Measurements from ENCODE around the gene TAC3.
"Not testable (repeated sequence)": the region's sequence is repeated elsewhere in the genome, so short reads cannot be mapped to it uniquely, and the experiment has no call there.

The TAC3 gene

DNA sequence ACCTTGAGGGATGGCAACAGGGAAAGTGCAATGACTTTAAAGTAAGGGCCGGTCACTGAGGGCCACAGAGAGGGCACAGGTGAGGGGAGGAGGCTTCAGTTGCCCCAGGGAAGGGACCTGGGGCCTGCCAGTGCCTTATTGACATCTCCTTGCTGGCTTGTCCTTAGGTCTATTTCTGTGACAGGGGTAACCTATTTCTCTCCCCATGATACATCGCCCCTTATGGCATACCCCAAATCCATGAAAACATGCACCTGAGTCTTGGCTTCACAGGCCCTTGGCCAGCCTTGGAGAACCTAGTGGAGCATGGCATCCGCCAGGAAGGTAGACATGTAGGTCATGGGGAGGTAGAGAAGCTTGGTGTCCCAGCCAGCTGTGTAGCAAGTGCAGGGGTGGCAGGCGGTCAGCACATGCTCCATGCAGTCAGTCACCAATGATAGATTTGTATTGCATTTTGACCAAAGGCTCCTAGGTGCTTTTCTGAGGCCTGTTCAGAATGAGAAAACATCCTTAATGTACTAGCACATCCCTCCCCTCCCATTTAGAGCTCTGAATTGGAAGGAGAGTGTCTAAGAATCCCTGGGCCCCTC is 35.3 kb downstream of the TAC3 start:
- no peak for DNase-seq

GRCh38 chr12:56980268-56980667 is 36.1 kb downstream of the TAC3 start:
- no peak for DNase-seq

GRCh38 chr12:56979628-56980027 is 36.7 kb downstream of the TAC3 start:
- DNase-seq: no peak

DNA sequence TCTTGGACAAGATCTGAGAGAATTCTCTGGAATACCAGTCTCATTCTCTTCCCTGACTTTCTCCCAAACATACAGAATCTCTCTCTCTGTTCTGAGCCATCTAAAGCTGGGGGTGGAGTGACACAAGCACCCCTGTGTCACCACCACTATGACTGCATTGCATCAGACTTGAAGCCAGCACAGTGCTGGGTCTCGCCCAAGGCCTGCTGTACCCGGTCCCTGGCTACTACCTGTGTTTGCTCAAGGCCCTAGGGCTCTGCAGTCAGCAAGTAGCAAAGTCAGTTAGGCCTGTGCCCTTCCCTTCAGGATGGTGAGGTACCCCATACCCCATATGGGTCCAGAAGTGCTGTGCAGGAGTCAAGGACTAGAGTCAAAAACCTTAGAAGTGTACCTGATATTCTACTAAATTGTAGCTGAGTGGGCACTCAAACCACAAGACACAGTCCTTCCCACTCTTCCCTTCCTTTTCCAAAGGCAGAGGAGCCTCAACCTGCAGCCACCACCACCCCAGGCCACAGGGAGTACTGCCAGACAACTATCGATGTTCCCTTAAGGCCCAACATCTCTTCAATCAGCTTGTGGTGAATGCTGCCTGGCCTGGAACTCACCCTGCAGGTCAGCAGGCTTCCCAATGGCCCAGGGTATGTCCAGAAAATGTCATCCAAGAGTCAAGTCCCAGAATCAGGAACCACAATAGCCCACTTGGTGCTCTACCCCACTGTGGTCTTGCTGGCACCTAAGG is 37.8 kb downstream of the TAC3 start:
- DNase-seq: no peak

GRCh38 chr12:56977361-56977760 is 39.0 kb downstream of the TAC3 start:
- DNase-seq: not testable (repeated sequence)

- DNase-seq: not testable (repeated sequence)
These were observed 42.1 kb downstream of the TAC3 start for GRCh38 chr12:56974224-56974623.

DNA sequence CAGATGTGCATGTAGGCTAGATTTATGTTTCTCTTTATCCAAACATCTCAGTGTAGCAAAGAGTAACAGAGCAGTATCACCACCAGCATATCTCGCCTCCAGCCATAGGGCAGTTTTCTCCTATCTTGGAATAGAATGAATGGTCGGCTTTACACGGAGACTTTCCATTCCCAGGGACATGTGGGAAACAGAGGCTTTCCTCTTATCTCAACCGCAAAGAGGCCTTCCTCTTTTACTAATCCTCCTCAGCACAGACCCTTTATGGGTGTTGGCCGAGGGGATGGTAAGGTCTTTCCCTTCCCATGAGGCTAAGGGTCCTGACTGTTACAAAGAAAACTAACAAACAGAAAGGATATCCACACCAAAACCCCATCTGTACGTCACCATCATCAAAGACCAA is 47.4 kb downstream of the TAC3 start:
- not testable (repeated sequence) for DNase-seq

DNA sequence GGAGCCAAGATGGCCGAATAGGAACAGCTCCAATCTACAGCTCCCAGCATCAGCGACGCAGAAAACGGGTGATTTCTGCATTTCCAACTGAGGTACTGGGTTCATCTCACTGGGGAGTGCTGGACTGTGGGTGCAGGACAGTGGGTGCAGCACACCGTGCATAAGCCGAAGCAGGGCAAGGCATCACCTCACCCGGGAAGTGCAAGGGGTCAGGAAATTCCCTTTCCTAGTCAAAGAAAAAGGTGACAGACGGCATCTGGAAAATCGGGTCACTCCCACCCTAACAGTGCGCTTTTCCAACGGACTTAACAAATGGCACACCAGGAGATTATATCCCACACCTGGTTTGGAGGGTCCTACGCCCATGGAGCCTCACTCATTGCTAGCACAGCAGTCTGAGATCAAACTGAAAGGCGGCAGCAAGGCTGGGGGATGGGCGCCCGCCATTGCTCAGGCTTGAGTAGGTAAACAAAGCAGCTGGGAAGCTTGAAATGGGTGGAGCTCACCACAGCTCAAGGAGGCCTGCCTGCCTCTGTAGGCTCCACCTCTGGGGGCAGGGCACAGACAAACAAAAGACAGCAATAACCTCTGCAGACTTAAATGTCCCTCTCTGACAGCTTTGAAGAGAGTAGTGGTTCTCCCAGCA is 50.2 kb downstream of the TAC3 start:
- not testable (repeated sequence) for DNase-seq

DNA sequence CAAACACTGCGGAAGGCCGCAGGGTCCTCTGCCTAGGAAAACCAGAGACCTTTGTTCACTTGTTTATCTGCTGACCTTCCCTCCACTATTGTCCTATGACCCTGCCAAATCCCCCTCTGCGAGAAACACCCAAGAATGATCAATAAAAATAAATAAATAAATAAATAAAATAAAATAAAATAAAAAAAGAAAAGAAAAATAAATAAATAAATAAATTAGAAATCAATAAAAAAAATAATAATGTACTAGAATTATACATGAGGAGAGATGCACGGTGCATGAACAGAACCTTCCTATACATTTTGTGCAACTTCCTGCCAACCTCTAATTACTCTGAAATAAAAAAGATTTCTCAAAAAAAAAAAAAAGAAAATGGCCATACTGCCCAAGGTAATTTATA is 51.2 kb downstream of the TAC3 start:
- DNase-seq: not testable (repeated sequence)

- DNase-seq: not testable (repeated sequence)
These were observed 52.8 kb downstream of the TAC3 start for GRCh38 chr12:56963557-56963956.

GRCh38 chr12:56962247-56962646 is 54.1 kb downstream of the TAC3 start:
- not testable (repeated sequence) for DNase-seq
